Stomach (tissue), 9 donors: ENCODE results near the gene CDC42. TPM values are rescaled to one million over a fixed set of nuclear protein-coding genes. Genes with fewer than 3 reads are reported as not detected.

Experiments used
- DNase-seq, 2 donors: peaks; one replicate each; pipeline versions ENCODE4 v3.0.0 to v3.0.0-alpha.2; 2013 to 2019
- H3K27ac ChIP-seq, 5 donors: fragments of 200-600 bp in 4 of 5; sonication (generic) in 4 of 5; one replicate each; pipeline ENCODE4 v1.5.1; 2013 to 2019; ENCODE audit warnings: mild to moderate bottlenecking in 1 of 5, moderate library complexity in 1 of 5
- H3K27me3 ChIP-seq, 3 donors: fragments of 200-600 bp; sonication (generic); one replicate each; pipeline ENCODE4 v1.5.1; 2017 to 2019; ENCODE audit warnings: mixed run types in 1 of 3
- H3K36me3 ChIP-seq, 4 donors: fragments of 200-600 bp; sonication (generic); 1 replicate in 3 of 4; 2 replicates in 1 of 4; pipeline ENCODE4 v1.5.1; 2016 to 2019
- H3K4me1 ChIP-seq, 4 donors: fragments of 200-600 bp; sonication (generic); one replicate each; pipeline ENCODE4 v1.5.1; 2016 to 2019
- H3K4me3 ChIP-seq, 4 donors: fragments of 200-600 bp; sonication (generic) in 3 of 4; one replicate each; pipeline ENCODE4 v1.5.1; 2016 to 2019; ENCODE audit warnings: mild to moderate bottlenecking in 1 of 4
- H3K9me3 ChIP-seq, 4 donors: fragments of 200-600 bp; sonication (generic); one replicate each; pipeline ENCODE4 v1.5.1; 2016 to 2019
- CTCF ChIP-seq, 7 experiments: fragments of 450-650 bp in 4 of 7; fragments of 200-600 bp in 3 of 7; sonication (generic) in 3 of 7; IDR thresholded peaks; one replicate each; pipeline ENCODE4 v1.5.1; 2016 to 2019; ENCODE audit warnings: antibody characterized with exemption in 7 of 7, control low read depth in 2 of 7, mild to moderate bottlenecking in 1 of 7
- EP300 ChIP-seq: sonication (generic); formaldehyde crosslinking; IDR thresholded peaks from one replicate; pipeline ENCODE4 v1.6.1; 2017; ENCODE audit warnings: antibody characterized with exemption
- POLR2A ChIP-seq, 4 donors: fragments of 450-650 bp; IDR thresholded peaks; one replicate each; pipeline ENCODE4 v1.6.1; 2016; ENCODE audit warnings: antibody characterized with exemption in 4 of 4, control low read depth in 2 of 4, mild to moderate bottlenecking in 1 of 4, moderate library complexity in 1 of 4
- POLR2AphosphoS5 ChIP-seq, 3 donors: sonication (generic); formaldehyde crosslinking; IDR thresholded peaks; one replicate each; pipeline ENCODE4 v1.6.1; 2016; ENCODE audit warnings: antibody characterized with exemption in 3 of 3
- WGBS, 5 donors: extraction: QIAGEN DNeasy Blood & Tissue Kit in 3 of 5; methylation state at CpG; one replicate each; pipeline versions ENCODE4 v1.1.5 to v1.1.7; 2013 to 2018; 5-methylcytosine and 5-hydroxymethylcytosine counted together
- intact Hi-C: fragments of 100-400 bp; cut with DNase I; formaldehyde crosslinking; loops from one replicate; pipeline ENCODE4 v1.15.1; 2023; ENCODE audit warnings: low total_unique reads
- polyA plus RNA-seq, 3 donors: library from polyadenylated mRNA; stranded (reverse); fragments of 200-250 nt; gene quantifications; one replicate each; pipeline ENCODE4 v1.2.3, GENCODE V29; 2013
- total RNA-seq, 5 donors: library from RNA; depleted of rRNA; stranded (reverse); fragments of >200 nt; gene quantifications; one replicate each; pipeline versions ENCODE4 v1.1.0 to v1.2.3, GENCODE V29; 2014 to 2016
- donor health status: healthy with polysubstance abuse.
- donor health status: Bipolar disorder and iron deficiency.
- donor health status: healthy.

Gene CDC42
- total and polyA plus RNA-seq, 8 donors, result 72.4 to 425 (median 122) TPM

- Histone ChIP-seq H3K4me1 (peaks cover 31 to 90% (median 70%) of the 10 kb centered on the region in 4 donors), H3K27me3 (no peaks in the 10 kb centered on the region), H3K4me3 (no peak overlapping the region), H3K27ac (peak overlapping the region; percentile 7 to 45 (median 10)), H3K36me3 (peaks cover 4 to 67% (median 38%) of the 10 kb centered on the region in 4 donors), H3K9me3 (no peaks in the 10 kb centered on the region)
- WGBS, 5 donors, result 36 to 66% (median 60%) methylated on average over 16 to 18 of the region's 18 CpGs
- intact Hi-C loops, result no loop called here
- TF ChIP-seq POLR2A (IDR thresholded peaks at IDR 0.05) (no peak), EP300 (no peak), CTCF (IDR thresholded peaks at IDR 0.05) (no peak), POLR2AphosphoS5 (IDR thresholded peaks at IDR 0.05) (no peak)
- peak in 1 of 2 donors; percentile 84 for DNase-seq
These were observed 61.8 kb downstream of the CDC42 start for GRCh38 chr1:22114083-22115012.

- H3K36me3 ChIP-seq, result peaks cover 4 to 72% (median 45%) of the 10 kb centered on the region in 4 donors
- no peaks in the 10 kb centered on the region for H3K27me3 ChIP-seq
- no peak for DNase-seq
- no peak for TF ChIP-seq CTCF (IDR thresholded peaks at IDR 0.05)
- TF ChIP-seq EP300, result no peak
- no peak for TF ChIP-seq POLR2AphosphoS5 (IDR thresholded peaks at IDR 0.05)
- no peak for TF ChIP-seq POLR2A (IDR thresholded peaks at IDR 0.05)
- H3K4me1 ChIP-seq, result peaks cover 31 to 81% (median 65%) of the 10 kb centered on the region in 4 donors
- intact Hi-C loops, result no loop called here
- H3K27ac ChIP-seq, result peak overlapping the region in 2 of 5 donors; percentile 10 to 45
- WGBS, 5 donors, result 76 to 87% (median 78%) methylated on average over 6 of the region's 6 CpGs
- no peak overlapping the region for H3K4me3 ChIP-seq
- H3K9me3 ChIP-seq, result no peaks in the 10 kb centered on the region
These were observed 62.8 kb downstream of the CDC42 start for GRCh38 chr1:22115286-22115685.

GRCh38 chr1:22117238-22117637, 64.7 kb downstream of the CDC42 start:
- TF ChIP-seq POLR2AphosphoS5 (IDR thresholded peaks at IDR 0.05), result no peak
- Histone ChIP-seq H3K4me1 (peaks cover 17 to 65% (median 51%) of the 10 kb centered on the region in 4 donors), H3K4me3 (no peak overlapping the region), H3K36me3 (peaks cover 0 to 70% (median 55%) of the 10 kb centered on the region in 4 donors), H3K9me3 (no peaks in the 10 kb centered on the region), H3K27ac (peak overlapping the region in 1 of 5 donors; percentile 19), H3K27me3 (no peaks in the 10 kb centered on the region)
- 49 to 66% (median 60%) methylated on average over 4 of the region's 4 CpGs for WGBS, 5 donors
- DNase-seq, result no peak
- intact Hi-C loops, result no loop called here

- no peak for TF ChIP-seq EP300
- no peak for TF ChIP-seq POLR2A (IDR thresholded peaks at IDR 0.05)
- TF ChIP-seq POLR2AphosphoS5 (IDR thresholded peaks at IDR 0.05), result no peak
- TF ChIP-seq CTCF (IDR thresholded peaks at IDR 0.05), result no peak
- Histone ChIP-seq H3K27me3 (no peaks in the 10 kb centered on the region), H3K4me1 (peaks cover 17 to 59% (median 46%) of the 10 kb centered on the region in 4 donors), H3K27ac (peak overlapping the region in 1 of 5 donors; percentile 19), H3K9me3 (no peaks in the 10 kb centered on the region), H3K4me3 (no peak overlapping the region), H3K36me3 (peaks cover 0 to 64% (median 52%) of the 10 kb centered on the region in 4 donors)
- 50 to 78% (median 63%) methylated on average over 5 of the region's 5 CpGs for WGBS, 5 donors
- intact Hi-C loops, result no loop called here
- DNase-seq, result peak; percentile 49 to 52
These were observed 65.3 kb downstream of the CDC42 start for GRCh38 chr1:22117851-22118250.
